Measurements from ENCODE around the gene SCD5. TPM values are rescaled to one million over a fixed set of nuclear protein-coding genes. Genes with fewer than 3 reads are reported as not detected.

Gene SCD5
- total RNA-seq, 4 donors from 2014 or later, result 6.2 to 9.2 (median 7.1) TPM

DNA sequence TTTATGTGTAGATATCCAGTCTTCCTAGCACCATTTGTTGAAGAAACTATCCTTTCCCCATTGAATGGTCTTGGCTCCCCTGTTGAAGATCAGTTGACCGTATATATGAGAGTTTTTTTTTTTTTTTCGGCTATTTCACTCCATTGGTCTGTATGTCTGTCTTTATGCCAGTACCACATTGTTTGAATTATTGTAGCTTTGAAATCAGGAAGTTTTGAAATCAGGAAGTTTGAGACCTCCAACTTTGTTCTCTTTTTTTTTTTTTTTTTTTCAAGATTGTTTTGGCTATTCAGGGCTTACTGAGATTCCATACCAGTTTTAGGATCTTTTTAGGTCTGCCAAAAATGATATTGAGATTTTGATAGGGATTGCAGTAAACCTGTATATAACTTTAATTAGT is 4.3 kb upstream of the SCD5 start:
- TF ChIP-seq, protein P1, sequence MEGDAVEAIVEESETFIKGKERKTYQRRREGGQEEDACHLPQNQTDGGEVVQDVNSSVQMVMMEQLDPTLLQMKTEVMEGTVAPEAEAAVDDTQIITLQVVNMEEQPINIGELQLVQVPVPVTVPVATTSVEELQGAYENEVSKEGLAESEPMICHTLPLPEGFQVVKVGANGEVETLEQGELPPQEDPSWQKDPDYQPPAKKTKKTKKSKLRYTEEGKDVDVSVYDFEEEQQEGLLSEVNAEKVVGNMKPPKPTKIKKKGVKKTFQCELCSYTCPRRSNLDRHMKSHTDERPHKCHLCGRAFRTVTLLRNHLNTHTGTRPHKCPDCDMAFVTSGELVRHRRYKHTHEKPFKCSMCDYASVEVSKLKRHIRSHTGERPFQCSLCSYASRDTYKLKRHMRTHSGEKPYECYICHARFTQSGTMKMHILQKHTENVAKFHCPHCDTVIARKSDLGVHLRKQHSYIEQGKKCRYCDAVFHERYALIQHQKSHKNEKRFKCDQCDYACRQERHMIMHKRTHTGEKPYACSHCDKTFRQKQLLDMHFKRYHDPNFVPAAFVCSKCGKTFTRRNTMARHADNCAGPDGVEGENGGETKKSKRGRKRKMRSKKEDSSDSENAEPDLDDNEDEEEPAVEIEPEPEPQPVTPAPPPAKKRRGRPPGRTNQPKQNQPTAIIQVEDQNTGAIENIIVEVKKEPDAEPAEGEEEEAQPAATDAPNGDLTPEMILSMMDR (IDR thresholded peaks at IDR 0.05; ENCODE audit: low read depth), result no peak

GRCh38 chr4:82801910-82802521 is 3.4 kb upstream of the SCD5 start:
- TF ChIP-seq, protein P1 (IDR thresholded peaks at IDR 0.05; ENCODE audit: low read depth), result no peak

DNA sequence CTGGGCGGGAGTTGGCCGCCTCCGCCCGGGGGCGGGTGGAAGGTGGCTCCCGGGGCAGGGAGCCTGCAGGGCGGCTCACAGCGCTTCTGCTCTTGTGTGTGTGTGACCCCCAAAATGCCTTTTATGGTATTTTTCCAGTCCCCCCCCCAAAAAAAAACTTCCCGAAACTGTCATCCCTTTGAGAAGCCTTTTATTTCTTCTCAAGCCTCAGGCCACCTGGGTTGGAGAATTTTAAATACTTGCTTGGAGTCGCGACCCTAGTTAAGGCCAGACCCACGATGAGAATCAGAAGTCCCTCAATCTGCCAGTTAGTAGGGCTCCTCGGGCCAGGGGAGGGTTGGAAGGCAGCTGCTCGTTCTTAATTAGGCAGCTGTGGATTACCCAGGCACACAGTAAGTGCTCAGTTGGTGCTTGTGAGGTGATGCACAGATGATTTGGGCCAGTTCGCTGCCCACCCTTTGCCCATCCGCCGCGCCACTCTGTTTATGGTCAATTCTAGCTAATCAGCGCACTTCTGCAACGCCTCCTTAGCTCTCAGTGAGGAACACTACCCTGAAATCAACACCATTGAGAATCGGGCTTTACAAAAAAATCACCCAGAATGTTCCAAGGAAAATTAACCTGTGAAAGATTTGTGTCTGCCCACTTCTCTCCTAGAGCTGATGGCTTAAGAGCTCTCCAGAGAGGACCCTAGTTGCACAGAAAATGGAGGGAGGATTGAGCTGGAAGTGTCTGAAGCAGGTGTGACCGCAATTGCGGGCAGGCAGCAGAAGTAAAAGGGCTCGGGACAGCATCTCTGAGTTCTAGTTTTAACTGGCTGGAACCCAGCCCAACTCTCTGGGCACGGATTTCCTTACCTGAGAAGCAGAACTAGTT is 648 bp upstream of the SCD5 start:
- TF ChIP-seq, protein P1 (IDR thresholded peaks at IDR 0.05; ENCODE audit: low read depth), result no peak

DNA sequence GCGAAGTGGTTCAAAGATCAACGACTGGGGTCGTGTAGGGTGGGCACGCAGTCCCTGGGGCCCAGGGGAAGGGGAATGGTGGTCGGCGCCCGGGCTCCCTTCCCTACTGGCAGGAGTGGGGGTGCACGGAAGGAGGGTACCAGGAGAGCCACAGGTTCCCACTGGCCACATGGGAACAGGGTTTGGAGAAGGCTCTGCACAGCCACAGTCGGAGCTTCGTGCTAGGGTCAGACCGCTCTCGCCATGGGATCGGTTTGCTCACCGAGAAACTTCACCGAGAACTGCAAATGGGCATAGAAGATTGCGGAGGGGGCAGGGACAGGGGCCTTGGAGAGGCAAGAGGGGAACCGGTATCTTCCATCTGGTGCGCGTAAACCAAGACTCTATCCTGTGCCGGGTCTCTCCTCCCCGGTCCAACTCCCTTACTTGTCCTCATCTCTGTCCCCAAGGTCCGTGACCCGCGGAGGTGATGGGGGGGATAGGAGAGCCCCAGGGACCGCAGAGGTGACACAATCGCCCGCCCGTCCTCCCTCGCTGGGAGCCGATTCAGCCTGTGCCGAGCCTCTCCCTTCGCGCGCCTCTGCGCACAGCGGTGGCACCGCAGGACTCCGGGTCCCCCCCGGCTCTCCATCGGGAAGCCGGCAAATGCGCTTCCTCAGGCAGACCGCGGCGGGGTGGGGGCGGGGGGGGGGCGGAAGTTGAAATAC is 1.0 kb downstream of the SCD5 start:
- TF ChIP-seq, protein P1 (IDR thresholded peaks at IDR 0.05; ENCODE audit: low read depth), result no peak

- TF ChIP-seq, protein P1 (IDR thresholded peaks at IDR 0.05; ENCODE audit: low read depth), result no peak
These were observed 1.6 kb downstream of the SCD5 start for GRCh38 chr4:82797040-82797404.

- TF ChIP-seq, protein P1 (IDR thresholded peaks at IDR 0.05; ENCODE audit: low read depth), result no peak
These were observed 5.5 kb downstream of the SCD5 start for GRCh38 chr4:82792912-82793649.

Data from subcutaneous adipose tissue (tissue), 4 donors.